GM12878 (cell line): ENCODE data around the gene TMEM45B. TPM values are rescaled to one million over a fixed set of nuclear protein-coding genes. Genes with fewer than 3 reads are reported as not detected.

Experiments
- ATAC-seq: fragments of 200-7000 bp; cut with Tn5 transposase; 3 replicates; pipeline ENCODE4 v1.9.1; 2020; ENCODE audit warnings: mild to moderate bottlenecking, moderate library complexity
- BruUV-seq: library from RNA; stranded (reverse); fragments of 400-500 nt; replicated peaks from 2 replicates; lab custom pipeline; 2021; lab: Mats Ljungman, UMichigan
- CTCF ChIA-PET: fragments of 300-600 bp; sonication (Branson Sonifier 250); formaldehyde crosslinking; extraction: SDS; loops from one replicate; lab custom pipeline; 2021; ENCODE audit warnings: inconsistent platforms; lab: Yijun Ruan, JAX
- POLR2A ChIA-PET: fragments of 350-600 bp; formaldehyde crosslinking; extraction: SDS; loops from one replicate; lab custom pipeline; 2021; ENCODE audit warnings: inconsistent platforms; lab: Charles Lee
- RAD21 ChIA-PET: fragments of 300-600 bp; sonication (Branson Sonifier 250); formaldehyde crosslinking; loops from one replicate; lab custom pipeline; 2023; ENCODE audit warnings: antibody characterized with exemption; ENCODE audit not compliant: unreplicated experiment; lab: Charles Lee
- SMC1A ChIA-PET: fragments of 300-600 bp; sonication (Branson Sonifier 250); formaldehyde crosslinking; loops from one replicate; lab custom pipeline; 2023; ENCODE audit not compliant: unreplicated experiment, uncharacterized antibody; lab: Charles Lee
- DNase-seq: peaks from one replicate; pipeline ENCODE4 v3.0.0-alpha.2; 2011; ENCODE audit warnings: low read depth, low spot score
- FAIRE-seq: peaks from 3 replicates; lab custom pipeline; 2011; peaks lifted over from hg19 to GRCh38; lab: Jason Lieb, UNC
- H2AFZ ChIP-seq: 2 replicates; pipeline ENCODE4 v1.6.0; 2011; ENCODE audit warnings: low read depth, low read length, control low read depth; ENCODE audit not compliant: control insufficient read depth
- H3K27ac ChIP-seq: 2 replicates; pipeline ENCODE4 v1.5.1; 2011; ENCODE audit warnings: control low read depth; ENCODE audit not compliant: control insufficient read depth, insufficient read depth
- H3K27me3 ChIP-seq, 2 experiments: replicated peaks in 1 of 2; 2 replicates each; pipeline versions ENCODE4 v1.6.0 to v1.6.1; 2011; ENCODE audit warnings: low read length in 1 of 2; ENCODE audit not compliant: control insufficient read depth in 2 of 2, insufficient read depth in 2 of 2
- H3K36me3 ChIP-seq, 2 experiments: 2 replicates each; pipeline ENCODE4 v1.5.1; 2011; ENCODE audit warnings: low read length in 1 of 2; ENCODE audit not compliant: control insufficient read depth in 2 of 2, insufficient read depth in 2 of 2
- H3K4me1 ChIP-seq: 2 replicates; pipeline ENCODE4 v1.6.1; 2011; ENCODE audit warnings: mild to moderate bottlenecking, low read length, moderate library complexity, mixed read lengths; ENCODE audit not compliant: control insufficient read depth, insufficient read depth
- H3K4me2 ChIP-seq: 2 replicates; pipeline ENCODE4 v1.6.0; 2011; ENCODE audit warnings: control low read depth; ENCODE audit not compliant: control insufficient read depth, insufficient read depth
- H3K4me3 ChIP-seq: fragments of 200-600 bp; sonication (generic); 2 replicates; pipeline ENCODE4 v1.5.1; 2016
- H3K79me2 ChIP-seq: 2 replicates; pipeline ENCODE4 v1.6.0; 2011; ENCODE audit warnings: low read length; ENCODE audit not compliant: control insufficient read depth, insufficient read depth
- H3K9ac ChIP-seq: 2 replicates; pipeline ENCODE4 v1.8.0; 2011; ENCODE audit warnings: low read length, control low read depth, mixed read lengths; ENCODE audit not compliant: control insufficient read depth, insufficient read depth
- H3K9me3 ChIP-seq: replicated peaks from 3 replicates; pipeline ENCODE4 v1.5.1; 2011; ENCODE audit warnings: mild to moderate bottlenecking, low read length; ENCODE audit not compliant: control insufficient read depth, insufficient read depth
- H4K20me1 ChIP-seq: 2 replicates; pipeline ENCODE4 v1.6.0; 2011; ENCODE audit not compliant: control insufficient read depth, insufficient read depth
- BHLHE40 ChIP-seq, 2 experiments: fragments of 450-650 bp in 1 of 2; IDR thresholded peaks; 2 replicates each; pipeline ENCODE4 v1.6.1; 2011 to 2017; ENCODE audit warnings: low read depth in 2 of 2, borderline replicate concordance in 1 of 2, improper control_type of control experiment in 1 of 2, low read length in 1 of 2, mild to moderate bottlenecking in 1 of 2
- CBX5 ChIP-seq: sonication (generic); IDR thresholded peaks from 2 replicates; pipeline ENCODE4 v1.6.1; 2016; ENCODE audit warnings: low read depth, moderate library complexity, mild to moderate bottlenecking, inconsistent platforms
- IKZF1 ChIP-seq: fragments of 450-650 bp; conservative IDR thresholded peaks from 2 replicates; pipeline ENCODE4 v1.6.1; 2017; ENCODE audit warnings: antibody characterized with exemption, mild to moderate bottlenecking
- IKZF2 ChIP-seq, 2 experiments: fragments of 450-650 bp; IDR thresholded peaks; 2 replicates each; pipeline ENCODE4 v1.6.1; 2017; ENCODE audit warnings: mild to moderate bottlenecking in 2 of 2, moderate library complexity in 2 of 2
- IRF4 ChIP-seq: IDR thresholded peaks from 2 replicates; pipeline ENCODE4 v1.6.1; 2011; ENCODE audit warnings: low read depth, low read length
- LARP7 ChIP-seq: fragments of 450-650 bp; IDR thresholded peaks from 2 replicates; pipeline ENCODE4 v1.6.1; 2017; ENCODE audit warnings: mild to moderate bottlenecking
- NR2C1 ChIP-seq: fragments of 450-650 bp; IDR thresholded peaks from 2 replicates; pipeline ENCODE4 v1.6.1; 2017; ENCODE audit warnings: antibody characterized with exemption, mild to moderate bottlenecking, moderate library complexity
- NR2F1 ChIP-seq: fragments of 450-650 bp; conservative IDR thresholded peaks from 2 replicates; pipeline ENCODE4 v1.6.1; 2017; ENCODE audit warnings: mild to moderate bottlenecking
- NRF1 ChIP-seq: conservative IDR thresholded peaks from 2 replicates; pipeline ENCODE4 v1.6.1; 2011; ENCODE audit warnings: mild to moderate bottlenecking, low read depth, low read length, improper control_type of control experiment
- POLR2A ChIP-seq: IDR thresholded peaks from 2 replicates; pipeline ENCODE4 v1.6.1; 2011; ENCODE audit warnings: low read depth, mild to moderate bottlenecking, low read length
- RB1 ChIP-seq: fragments of 450-650 bp; formaldehyde crosslinking; IDR thresholded peaks from 2 replicates; pipeline ENCODE4 v1.6.1; 2017; ENCODE audit warnings: mild to moderate bottlenecking, borderline replicate concordance
- ZBED1 ChIP-seq: IDR thresholded peaks from 2 replicates; pipeline ENCODE4 v1.6.1; 2016; ENCODE audit warnings: borderline replicate concordance
- WGBS: methylation state at CpG from one replicate; pipeline ENCODE4 v1.1.6; 2016; ENCODE audit warnings: low lambda C conversion rate; ENCODE audit not compliant: insufficient replicate concordance, insufficient coverage; ENCODE audit errors: missing lambda C conversion rate; 5-methylcytosine and 5-hydroxymethylcytosine counted together
- in situ Hi-C: fragments of 300-500 bp; cut with MboI; formaldehyde crosslinking; loops from 9 replicates; pipeline ENCODE4 v1.14.3; 2018; ENCODE audit warnings: mixed read lengths
- intact Hi-C: fragments of 100-400 bp; cut with micrococcal nuclease; formaldehyde crosslinking; loops from one replicate; pipeline ENCODE4 v1.14.2; 2022; ENCODE audit not compliant: unreplicated experiment
- polyA plus RNA-seq, 11 experiments: library from polyadenylated mRNA; depleted of rRNA in 4 of 11; unstranded in 6 of 11; stranded (reverse) in 5 of 11; fragments of >200 nt; fragmentation: Nextera tagmentation in 4 of 11; fragmentation: Illumina TruSeq in 1 of 11; extraction: Ambion mirVana in 4 of 11; extraction: Trizol in 1 of 11; gene quantifications; 1 replicate in 1 of 11; 2 replicates in 10 of 11; pipeline versions ENCODE4 v1.2.1 to v1.2.3, GENCODE V29; 2011 to 2016; ENCODE audit warnings: inconsistent platforms in 2 of 11, missing spikeins in 2 of 11, low read depth in 1 of 11
- total RNA-seq, 4 experiments: library from RNA; depleted of rRNA in 3 of 4; stranded (reverse); fragments of >200 nt in 3 of 4; fragmentation: Illumina TruSeq in 1 of 4; extraction: Trizol in 1 of 4; gene quantifications; 2 replicates each; pipeline versions ENCODE4 v1.2.1 to v1.2.3, GENCODE V29; 2013 to 2021
- TF ChIP-seq, protein P1 (sequence below): fragments of 450-650 bp; IDR thresholded peaks from 2 replicates; pipeline ENCODE4 v1.6.1; 2017; ENCODE audit warnings: mild to moderate bottlenecking, moderate library complexity
- TF ChIP-seq, protein P2 (sequence below): fragments of 450-650 bp; IDR thresholded peaks from 2 replicates; pipeline ENCODE4 v1.6.1; 2016; ENCODE audit warnings: mild to moderate bottlenecking

TMEM45B gene
- total and polyA plus RNA-seq, 10 of the 15 experiments (the other 5 are each of a cell fraction or from before 2014, with no cell fraction given), result 0.05 to 0.13 TPM; not detected in 8

DNA sequence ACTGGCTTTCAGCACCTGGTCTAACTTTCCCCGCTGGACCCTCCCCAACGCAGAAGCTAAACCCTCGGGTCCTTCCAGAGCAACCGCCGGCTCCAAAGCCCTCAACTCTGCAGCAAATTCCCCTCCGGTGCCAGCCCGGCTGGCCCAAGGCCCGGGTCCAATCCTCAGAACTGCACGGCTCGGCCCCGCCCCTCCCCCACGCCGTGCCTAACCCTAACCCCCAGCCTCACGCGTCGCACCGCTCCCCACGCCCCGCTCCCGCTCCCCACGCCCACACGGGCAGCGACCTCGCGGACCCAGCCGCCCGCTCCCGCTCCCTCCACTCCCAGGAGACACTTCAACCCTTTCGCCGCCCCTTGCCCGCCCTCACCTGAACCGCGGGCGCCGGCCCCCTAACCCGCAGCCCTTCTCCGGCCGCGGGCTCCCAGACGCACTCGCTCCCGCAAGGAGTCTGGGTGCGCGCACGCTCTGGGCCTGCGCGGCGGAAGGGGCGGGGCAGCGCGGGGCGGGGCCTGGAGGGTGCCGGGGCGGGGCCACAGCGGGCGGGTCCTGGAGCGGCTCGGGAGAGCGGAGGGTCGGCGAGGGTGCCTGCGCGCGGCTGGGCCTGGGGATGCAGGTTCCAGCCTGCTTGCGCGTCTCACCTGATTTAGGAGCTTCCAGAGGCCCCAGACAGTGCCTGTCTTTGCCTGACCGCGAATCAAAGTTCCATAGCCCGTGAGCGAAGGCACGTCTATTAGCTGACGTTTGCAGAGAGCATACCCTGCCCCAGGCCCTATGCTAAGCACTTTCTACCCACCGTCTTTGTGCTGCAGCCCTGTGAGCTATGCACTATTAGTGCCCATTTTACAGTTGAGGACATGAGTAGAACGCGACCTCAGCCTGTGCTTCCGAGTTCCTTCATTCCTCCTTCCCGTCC is 79.7 kb downstream of the TMEM45B start, which contains the start of gene NFRKB:
Gene NFRKB, minus strand, starts transcription at position 453 of the 916 bp plus-strand sequence. CDS start 2,729 bp downstream, outside the sequence.
- H3K4me1 ChIP-seq, result peaks cover 6% of the 10 kb centered on the region
- peaks cover 17% of the 10 kb centered on the region for H3K79me2 ChIP-seq
- 4% methylated on average over 24 of the region's 77 CpGs for WGBS
- peak; percentile 83 for FAIRE-seq
- peak within 1 kb of the TSS; percentile 85 for H3K9ac ChIP-seq
- peak within 1 kb of the TSS; percentile 99 for H2AFZ ChIP-seq
- ChIA-PET CTCF (interaction anchor here (1.0 to 3.0 kb wide), 2 partner anchors 235 to 237 kb away, joined by 4 to 11 read pairs; no protein-coding TSS in a partner anchor), POLR2A (interaction anchor here (0.6 kb wide), 2 partner anchors 12 to 251 kb away, joined by 3 to 4 read pairs; no protein-coding TSS in a partner anchor), RAD21 (interaction anchor here (0.7 to 1.2 kb wide), 3 partner anchors 111 to 256 kb away, joined by 3 to 4 read pairs (median 4); no protein-coding TSS in a partner anchor), SMC1A (interaction anchor here (0.6 to 1.4 kb wide), 4 partner anchors 15 to 1577 kb away, joined by 3 read pairs; no protein-coding TSS in a partner anchor)
- no peaks in the 10 kb centered on the region for H3K27me3 ChIP-seq
- peak; percentile 9 for DNase-seq
- H3K36me3 ChIP-seq, result peaks cover 0 to 13% of the 10 kb centered on the region in 2 experiments; a peak in 2 of 4 replicates
- ATAC-seq, result peak; percentile 98
- intact Hi-C loops, result no loop called here
- no peaks in the 10 kb centered on the region; the same call in 2 of the 3 replicates for H3K9me3 ChIP-seq
- in situ Hi-C loops, result no loop called here
- peak within 1 kb of the TSS; percentile 100 for H3K4me2 ChIP-seq
- H4K20me1 ChIP-seq, result no peaks in the 10 kb centered on the region
- no TSS peak for BruUV-seq
- peak within 1 kb of the TSS; percentile 65; the same call in 1 of the 2 replicates for H3K27ac ChIP-seq
- peak within 1 kb of the TSS; percentile 89 for H3K4me3 ChIP-seq
- TF ChIP-seq, protein P1, sequence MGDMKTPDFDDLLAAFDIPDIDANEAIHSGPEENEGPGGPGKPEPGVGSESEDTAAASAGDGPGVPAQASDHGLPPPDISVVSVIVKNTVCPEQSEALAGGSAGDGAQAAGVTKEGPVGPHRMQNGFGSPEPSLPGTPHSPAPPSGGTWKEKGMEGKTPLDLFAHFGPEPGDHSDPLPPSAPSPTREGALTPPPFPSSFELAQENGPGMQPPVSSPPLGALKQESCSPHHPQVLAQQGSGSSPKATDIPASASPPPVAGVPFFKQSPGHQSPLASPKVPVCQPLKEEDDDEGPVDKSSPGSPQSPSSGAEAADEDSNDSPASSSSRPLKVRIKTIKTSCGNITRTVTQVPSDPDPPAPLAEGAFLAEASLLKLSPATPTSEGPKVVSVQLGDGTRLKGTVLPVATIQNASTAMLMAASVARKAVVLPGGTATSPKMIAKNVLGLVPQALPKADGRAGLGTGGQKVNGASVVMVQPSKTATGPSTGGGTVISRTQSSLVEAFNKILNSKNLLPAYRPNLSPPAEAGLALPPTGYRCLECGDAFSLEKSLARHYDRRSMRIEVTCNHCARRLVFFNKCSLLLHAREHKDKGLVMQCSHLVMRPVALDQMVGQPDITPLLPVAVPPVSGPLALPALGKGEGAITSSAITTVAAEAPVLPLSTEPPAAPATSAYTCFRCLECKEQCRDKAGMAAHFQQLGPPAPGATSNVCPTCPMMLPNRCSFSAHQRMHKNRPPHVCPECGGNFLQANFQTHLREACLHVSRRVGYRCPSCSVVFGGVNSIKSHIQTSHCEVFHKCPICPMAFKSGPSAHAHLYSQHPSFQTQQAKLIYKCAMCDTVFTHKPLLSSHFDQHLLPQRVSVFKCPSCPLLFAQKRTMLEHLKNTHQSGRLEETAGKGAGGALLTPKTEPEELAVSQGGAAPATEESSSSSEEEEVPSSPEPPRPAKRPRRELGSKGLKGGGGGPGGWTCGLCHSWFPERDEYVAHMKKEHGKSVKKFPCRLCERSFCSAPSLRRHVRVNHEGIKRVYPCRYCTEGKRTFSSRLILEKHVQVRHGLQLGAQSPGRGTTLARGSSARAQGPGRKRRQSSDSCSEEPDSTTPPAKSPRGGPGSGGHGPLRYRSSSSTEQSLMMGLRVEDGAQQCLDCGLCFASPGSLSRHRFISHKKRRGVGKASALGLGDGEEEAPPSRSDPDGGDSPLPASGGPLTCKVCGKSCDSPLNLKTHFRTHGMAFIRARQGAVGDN, result peak; percentile 47; the same call in 1 of the 2 replicates
- TF ChIP-seq NR2C1 (no peak), IKZF2 (IDR thresholded peaks at IDR 0.05) (no peak), IRF4 (no peak), ZBED1 (no peak), RB1 (0 out of 2 replicates have a peak, but pooled peaks have one; percentile 24), NRF1 (0 out of 2 replicates have a peak, but pooled peaks have one; percentile 23), POLR2A (peak; percentile 85), BHLHE40 (IDR thresholded peaks at IDR 0.05; ENCODE audit: borderline replicate concordance in 1 of 2, low read depth in 2 of 2, low read length in 1 of 2) (peak; percentile 9 to 70; a peak in 1 of 4 replicates), NR2F1 (peak; percentile 71; the same call in 1 of the 2 replicates), CBX5 (no peak), IKZF1 (peak; percentile 47), LARP7 (0 out of 2 replicates have a peak, but pooled peaks have one; percentile 48)
- TF ChIP-seq, protein P2, sequence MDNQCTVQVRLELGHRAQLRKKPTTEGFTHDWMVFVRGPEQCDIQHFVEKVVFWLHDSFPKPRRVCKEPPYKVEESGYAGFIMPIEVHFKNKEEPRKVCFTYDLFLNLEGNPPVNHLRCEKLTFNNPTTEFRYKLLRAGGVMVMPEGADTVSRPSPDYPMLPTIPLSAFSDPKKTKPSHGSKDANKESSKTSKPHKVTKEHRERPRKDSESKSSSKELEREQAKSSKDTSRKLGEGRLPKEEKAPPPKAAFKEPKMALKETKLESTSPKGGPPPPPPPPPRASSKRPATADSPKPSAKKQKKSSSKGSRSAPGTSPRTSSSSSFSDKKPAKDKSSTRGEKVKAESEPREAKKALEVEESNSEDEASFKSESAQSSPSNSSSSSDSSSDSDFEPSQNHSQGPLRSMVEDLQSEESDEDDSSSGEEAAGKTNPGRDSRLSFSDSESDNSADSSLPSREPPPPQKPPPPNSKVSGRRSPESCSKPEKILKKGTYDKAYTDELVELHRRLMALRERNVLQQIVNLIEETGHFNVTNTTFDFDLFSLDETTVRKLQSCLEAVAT, result peak; percentile 42; the same call in 1 of the 2 replicates
